WTC11 (cell line): ENCODE data around the gene SCAI. TPM values are rescaled to one million over a fixed set of nuclear protein-coding genes. Genes with fewer than 3 reads are reported as not detected.

ENCODE experiments used
- ATAC-seq: fragments of 200-7000 bp; cut with Tn5 transposase; 2 replicates; pipeline ENCODE4 v1.10.0; 2021; ENCODE audit warnings: mild to moderate bottlenecking, moderate library complexity
- CTCF ChIA-PET: fragments of 300-600 bp; sonication (Branson Sonifier 250); formaldehyde crosslinking; loops from one replicate; lab custom pipeline; 2021; ENCODE audit warnings: antibody characterized with exemption; lab: Charles Lee
- POLR2A ChIA-PET: fragments of 350-600 bp; sonication (Branson Sonifier 250); formaldehyde crosslinking; loops from one replicate; lab custom pipeline; 2021; ENCODE audit warnings: antibody characterized with exemption; lab: Charles Lee
- DNase-seq: peaks from one replicate; pipeline ENCODE4 v3.0.0; 2021; ENCODE audit warnings: low spot score
- H3K27ac Mint-ChIP-seq: 2 replicates; pipeline ENCODE4 v1.8.0; 2021; ENCODE audit warnings: mixed read lengths
- H3K27me3 Mint-ChIP-seq: 2 replicates; pipeline ENCODE4 v1.8.0; 2021; ENCODE audit warnings: low read depth, mild to moderate bottlenecking, moderate library complexity, mixed read lengths
- H3K36me3 Mint-ChIP-seq: 2 replicates; pipeline ENCODE4 v1.8.0; 2021; ENCODE audit warnings: mixed read lengths
- H3K4me1 Mint-ChIP-seq: 2 replicates; pipeline ENCODE4 v1.8.0; 2022; ENCODE audit warnings: mixed read lengths
- H3K4me3 Mint-ChIP-seq: 2 replicates; pipeline ENCODE4 v1.8.0; 2021; ENCODE audit warnings: mild to moderate bottlenecking, moderate library complexity, mixed read lengths
- H3K9me3 Mint-ChIP-seq: 2 replicates; pipeline ENCODE4 v1.8.0; 2021; ENCODE audit warnings: mixed read lengths
- ATF1 ChIP-seq: sonication (generic); formaldehyde crosslinking; IDR thresholded peaks from 2 replicates; pipeline ENCODE4 v1.8.1; 2023; ENCODE audit warnings: mild to moderate bottlenecking, moderate library complexity, missing genetic modification reagents
- ELF4 ChIP-seq: sonication (generic); formaldehyde crosslinking; IDR thresholded peaks from 2 replicates; pipeline ENCODE4 v1.8.1; 2022; ENCODE audit warnings: low read depth, mild to moderate bottlenecking, moderate library complexity, missing genetic modification reagents
- FOXJ3 ChIP-seq: sonication (generic); formaldehyde crosslinking; IDR thresholded peaks from 2 replicates; pipeline ENCODE4 v1.9.0; 2021; ENCODE audit warnings: missing genetic modification reagents, mild to moderate bottlenecking, borderline replicate concordance
- SP1 ChIP-seq: sonication (generic); formaldehyde crosslinking; conservative IDR thresholded peaks from 2 replicates; pipeline ENCODE4 v1.8.1; 2022; ENCODE audit warnings: missing genetic modification reagents
- TEAD4 ChIP-seq: sonication (generic); formaldehyde crosslinking; IDR thresholded peaks from 2 replicates; pipeline ENCODE4 v1.8.0; 2022; ENCODE audit warnings: mild to moderate bottlenecking, missing genetic modification reagents
- ZBTB43 ChIP-seq: sonication (generic); formaldehyde crosslinking; IDR thresholded peaks from 2 replicates; pipeline ENCODE4 v1.8.1; 2023; ENCODE audit warnings: mild to moderate bottlenecking, missing genetic modification reagents
- total RNA-seq: library from RNA; stranded (reverse); gene quantifications from 3 replicates; pipeline ENCODE4 v1.2.3, GENCODE V29; 2021

The SCAI gene
- total RNA-seq, 1 experiment from 2014 or later, result 20.4 TPM

DNA sequence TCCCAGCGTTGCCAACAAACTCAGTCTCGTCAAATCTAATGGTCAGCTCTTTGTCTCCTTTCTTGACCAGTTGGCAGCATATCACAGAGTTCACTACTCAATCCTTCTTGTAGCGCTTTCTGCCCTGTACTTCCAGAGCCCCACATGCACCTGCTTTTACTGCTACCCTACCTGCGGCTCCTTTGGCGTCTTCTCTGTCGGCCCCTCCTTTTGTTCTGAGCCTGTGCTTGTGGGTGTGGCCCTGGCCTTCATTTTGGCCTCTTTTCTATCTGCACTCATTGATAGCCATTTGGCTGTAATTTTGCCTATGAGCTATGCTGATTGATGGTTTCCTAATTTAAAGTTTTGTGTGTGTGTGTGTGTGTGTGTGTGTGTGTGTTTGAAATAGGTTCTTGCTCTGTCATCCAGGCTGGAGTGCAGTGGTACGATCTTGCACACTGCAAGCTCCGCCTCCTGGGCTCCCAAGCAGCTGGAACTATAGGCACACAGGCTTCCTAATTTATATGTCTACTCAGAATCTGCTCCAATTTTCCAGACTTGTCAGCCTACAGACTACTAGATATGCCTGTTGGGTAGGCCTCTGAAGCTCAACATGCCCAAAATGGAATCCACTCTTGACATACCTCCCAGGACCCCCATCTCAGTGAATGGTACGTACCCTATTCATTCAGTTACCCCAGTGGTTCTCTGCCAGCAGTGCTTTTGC lies 249.1 kb downstream of the SCAI start:
- Mint-ChIP-seq H3K4me3 (no peak overlapping the region), H3K27me3 (no peaks in the 10 kb centered on the region), H3K27ac (0 out of 2 replicates have a peak overlapping the region, but pooled peaks have one; percentile 6), H3K36me3 (peaks cover 9% of the 10 kb centered on the region), H3K9me3 (no peaks in the 10 kb centered on the region), H3K4me1 (peaks cover 7% of the 10 kb centered on the region; the same call in 1 of the 2 replicates)
- peak; percentile 62 for ATAC-seq
- ChIA-PET POLR2A (interaction anchor here (0.8 kb wide), 1 partner anchor 38 kb away, joined by 3 read pairs; no protein-coding TSS in a partner anchor), CTCF (interaction anchor here (0.8 to 2.9 kb wide), 10 partner anchors 12 to 347 kb away, joined by 3 to 16 read pairs (median 4); partner anchors contain the start of genes ARPC5L, RPL35 and WDR38)
- no peak for DNase-seq
- TF ChIP-seq ATF1 (CRISPR knock-in tag) (no peak), TEAD4 (CRISPR knock-in tag) (no peak), ELF4 (CRISPR knock-in tag) (no peak), SP1 (CRISPR knock-in tag) (0 out of 2 replicates have a peak, but pooled peaks have one; percentile 23), FOXJ3 (CRISPR knock-in tag) (no peak), ZBTB43 (CRISPR knock-in tag) (no peak)

Other genes starting within 250 kb of the SCAI start
- gene GOLGA1, start 202.4 kb downstream of the SCAI start, total RNA-seq, result 8.7 to 11.6 TPM (median 9.6 TPM) in 3 replicates
- 40.9 to 47.4 TPM (median 41.4 TPM) in 3 replicates for gene PPP6C, start 46.3 kb upstream of the SCAI start, total RNA-seq
- 23.4 to 25.5 TPM (median 23.7 TPM) in 3 replicates for gene RABEPK, start 57.0 kb upstream of the SCAI start, total RNA-seq
- 224 to 357 TPM (median 224 TPM) in 3 replicates for gene HSPA5, start 97.8 kb upstream of the SCAI start, total RNA-seq
- gene GAPVD1, start 118.3 kb upstream of the SCAI start, total RNA-seq, result 33.3 to 34.0 TPM (median 33.8 TPM) in 3 replicates